ENCODE data around the gene LHX2. TPM values are rescaled to one million over a fixed set of nuclear protein-coding genes. Genes with fewer than 3 reads are reported as not detected.

The LHX2 gene
- total RNA-seq, 1 experiment from 2014 or later: not detected

GRCh38 chr9:124050955-124051354 is 39.4 kb downstream of the LHX2 start:
- DNase-seq: no peak
- Mint-ChIP-seq H3K27me3 (ENCODE audit: unreplicated experiment) (peaks cover 59% of the 10 kb centered on the region), H3K4me1 (ENCODE audit: low read depth, unreplicated experiment) (no peaks in the 10 kb centered on the region), H3K9me3 (ENCODE audit: low read depth, unreplicated experiment) (peaks cover 4% of the 10 kb centered on the region), H3K4me3 (ENCODE audit: low read depth, unreplicated experiment) (no peak overlapping the region), H3K36me3 (ENCODE audit: insufficient read depth, unreplicated experiment) (no peaks in the 10 kb centered on the region), H3K27ac (ENCODE audit: unreplicated experiment) (no peak overlapping the region)
- CTCF ChIA-PET: no interaction called here
- intact Hi-C loops (cut with micrococcal nuclease; ENCODE audit: unreplicated experiment): no loop called here
- TF ChIP-seq CTCF (IDR thresholded peaks at IDR 0.05; ENCODE audit: unreplicated experiment): no peak
- BruUV-seq (replicated peaks): no TSS peak

- peaks cover 52% of the 10 kb centered on the region for H3K27me3 Mint-ChIP-seq (ENCODE audit: unreplicated experiment)
- TF ChIP-seq CTCF (IDR thresholded peaks at IDR 0.05; ENCODE audit: unreplicated experiment): no peak
- intact Hi-C loops (cut with micrococcal nuclease; ENCODE audit: unreplicated experiment): no loop called here
- no peak overlapping the region for H3K27ac Mint-ChIP-seq (ENCODE audit: unreplicated experiment)
- no TSS peak for BruUV-seq (replicated peaks)
- peaks cover 4% of the 10 kb centered on the region for H3K9me3 Mint-ChIP-seq (ENCODE audit: low read depth, unreplicated experiment)
- DNase-seq: no peak
- no peak overlapping the region for H3K4me3 Mint-ChIP-seq (ENCODE audit: low read depth, unreplicated experiment)
- CTCF ChIA-PET: no interaction called here
- no peaks in the 10 kb centered on the region for H3K4me1 Mint-ChIP-seq (ENCODE audit: low read depth, unreplicated experiment)
- no peaks in the 10 kb centered on the region for H3K36me3 Mint-ChIP-seq (ENCODE audit: insufficient read depth, unreplicated experiment)
These were observed 40.8 kb downstream of the LHX2 start for GRCh38 chr9:124052401-124052800.

- Mint-ChIP-seq H3K36me3 (ENCODE audit: insufficient read depth, unreplicated experiment) (no peaks in the 10 kb centered on the region), H3K27ac (ENCODE audit: unreplicated experiment) (no peak overlapping the region), H3K4me3 (ENCODE audit: low read depth, unreplicated experiment) (no peak overlapping the region), H3K9me3 (ENCODE audit: low read depth, unreplicated experiment) (peaks cover 4% of the 10 kb centered on the region), H3K4me1 (ENCODE audit: low read depth, unreplicated experiment) (no peaks in the 10 kb centered on the region), H3K27me3 (ENCODE audit: unreplicated experiment) (peaks cover 59% of the 10 kb centered on the region)
- no peak for TF ChIP-seq CTCF (IDR thresholded peaks at IDR 0.05; ENCODE audit: unreplicated experiment)
- BruUV-seq (replicated peaks): no TSS peak
- CTCF ChIA-PET: no interaction called here
- intact Hi-C loops (cut with micrococcal nuclease; ENCODE audit: unreplicated experiment): no loop called here
- peak; percentile 40 for DNase-seq
These were observed 43.1 kb downstream of the LHX2 start for GRCh38 chr9:124054582-124055227.

GRCh38 chr9:124060844-124061605 is 49.5 kb downstream of the LHX2 start:
- intact Hi-C loops (cut with micrococcal nuclease; ENCODE audit: unreplicated experiment): no loop called here
- Mint-ChIP-seq H3K27ac (ENCODE audit: unreplicated experiment) (no peak overlapping the region), H3K4me1 (ENCODE audit: low read depth, unreplicated experiment) (no peaks in the 10 kb centered on the region), H3K27me3 (ENCODE audit: unreplicated experiment) (peaks cover 46% of the 10 kb centered on the region), H3K4me3 (ENCODE audit: low read depth, unreplicated experiment) (no peak overlapping the region), H3K36me3 (ENCODE audit: insufficient read depth, unreplicated experiment) (no peaks in the 10 kb centered on the region), H3K9me3 (ENCODE audit: low read depth, unreplicated experiment) (no peaks in the 10 kb centered on the region)
- CTCF ChIA-PET: no interaction called here
- DNase-seq: no peak
- TF ChIP-seq CTCF (IDR thresholded peaks at IDR 0.05; ENCODE audit: unreplicated experiment): no peak
- BruUV-seq (replicated peaks): no TSS peak
